ENCODE results near the gene URB2. TPM values are rescaled to one million over a fixed set of nuclear protein-coding genes. Genes with fewer than 3 reads are reported as not detected.

The URB2 gene
- total RNA-seq, 1 donor from 2014 or later, result 9.7 TPM

- Histone ChIP-seq H3K27ac (ENCODE audit: low read depth, low read length) (no peak overlapping the region), H3K27me3 (ENCODE audit: insufficient read depth, low read length) (no peaks in the 10 kb centered on the region), H3K9ac (ENCODE audit: low read length) (no peak overlapping the region), H3K9me3 (ENCODE audit: insufficient read depth, low read depth, low read length) (no peaks in the 10 kb centered on the region), H3K4me2 (ENCODE audit: low read length) (no peak overlapping the region), H3K4me3 (ENCODE audit: insufficient read depth, low read depth, low read length) (no peak overlapping the region), H2AFZ (ENCODE audit: low read depth, low read length) (no peak overlapping the region), H3K36me3 (ENCODE audit: insufficient read depth, low read length) (no peaks in the 10 kb centered on the region), H3K4me1 (ENCODE audit: insufficient read depth, low read length) (peaks cover 17% of the 10 kb centered on the region), H3K79me2 (ENCODE audit: insufficient read depth, low read length) (no peaks in the 10 kb centered on the region), H4K20me1 (ENCODE audit: insufficient read depth, low read length) (no peaks in the 10 kb centered on the region)
- FAIRE-seq (no peak), DNase-seq (ENCODE audit: low read depth) (peak; percentile 11)
- no peak for TF ChIP-seq EZH2 (IDR thresholded peaks at IDR 0.05; ENCODE audit: insufficient read depth, low read length)
- TF ChIP-seq, protein P1, sequence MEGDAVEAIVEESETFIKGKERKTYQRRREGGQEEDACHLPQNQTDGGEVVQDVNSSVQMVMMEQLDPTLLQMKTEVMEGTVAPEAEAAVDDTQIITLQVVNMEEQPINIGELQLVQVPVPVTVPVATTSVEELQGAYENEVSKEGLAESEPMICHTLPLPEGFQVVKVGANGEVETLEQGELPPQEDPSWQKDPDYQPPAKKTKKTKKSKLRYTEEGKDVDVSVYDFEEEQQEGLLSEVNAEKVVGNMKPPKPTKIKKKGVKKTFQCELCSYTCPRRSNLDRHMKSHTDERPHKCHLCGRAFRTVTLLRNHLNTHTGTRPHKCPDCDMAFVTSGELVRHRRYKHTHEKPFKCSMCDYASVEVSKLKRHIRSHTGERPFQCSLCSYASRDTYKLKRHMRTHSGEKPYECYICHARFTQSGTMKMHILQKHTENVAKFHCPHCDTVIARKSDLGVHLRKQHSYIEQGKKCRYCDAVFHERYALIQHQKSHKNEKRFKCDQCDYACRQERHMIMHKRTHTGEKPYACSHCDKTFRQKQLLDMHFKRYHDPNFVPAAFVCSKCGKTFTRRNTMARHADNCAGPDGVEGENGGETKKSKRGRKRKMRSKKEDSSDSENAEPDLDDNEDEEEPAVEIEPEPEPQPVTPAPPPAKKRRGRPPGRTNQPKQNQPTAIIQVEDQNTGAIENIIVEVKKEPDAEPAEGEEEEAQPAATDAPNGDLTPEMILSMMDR (IDR thresholded peaks at IDR 0.05; ENCODE audit: insufficient read depth, low read depth, low read length), result no peak
- peaks cover 3% of the 10 kb centered on the region for H3K27me3 Mint-ChIP-seq (ENCODE audit: low read depth, unreplicated experiment)
- peaks cover 3% of the 10 kb centered on the region for H3K36me3 Mint-ChIP-seq (ENCODE audit: low read depth, unreplicated experiment)
- H3K4me1 Mint-ChIP-seq (ENCODE audit: low read depth, unreplicated experiment), result peaks cover 46% of the 10 kb centered on the region
- H3K9me3 Mint-ChIP-seq (ENCODE audit: unreplicated experiment), result peaks cover 9% of the 10 kb centered on the region
- peak overlapping the region; percentile 84 for H3K27ac Mint-ChIP-seq (ENCODE audit: unreplicated experiment)
- H3K4me3 Mint-ChIP-seq (ENCODE audit: unreplicated experiment), result no peak overlapping the region
These were observed 67.3 kb downstream of the URB2 start for GRCh38 chr1:229693129-229693900.

- Histone ChIP-seq H3K4me1 (ENCODE audit: insufficient read depth, low read length) (peaks cover 17% of the 10 kb centered on the region), H3K9ac (ENCODE audit: low read length) (peak overlapping the region; percentile 36), H3K27me3 (ENCODE audit: insufficient read depth, low read length) (no peaks in the 10 kb centered on the region), H3K27ac (ENCODE audit: low read depth, low read length) (peak overlapping the region; percentile 23), H3K4me2 (ENCODE audit: low read length) (peak overlapping the region; percentile 42), H4K20me1 (ENCODE audit: insufficient read depth, low read length) (no peaks in the 10 kb centered on the region), H2AFZ (ENCODE audit: low read depth, low read length) (peak overlapping the region; percentile 50), H3K79me2 (ENCODE audit: insufficient read depth, low read length) (no peaks in the 10 kb centered on the region), H3K9me3 (ENCODE audit: insufficient read depth, low read depth, low read length) (no peaks in the 10 kb centered on the region), H3K36me3 (ENCODE audit: insufficient read depth, low read length) (no peaks in the 10 kb centered on the region), H3K4me3 (ENCODE audit: insufficient read depth, low read depth, low read length) (no peak overlapping the region)
- Mint-ChIP-seq H3K36me3 (ENCODE audit: low read depth, unreplicated experiment) (peaks cover 3% of the 10 kb centered on the region), H3K4me3 (ENCODE audit: unreplicated experiment) (peak overlapping the region; percentile 20), H3K9me3 (ENCODE audit: unreplicated experiment) (peaks cover 9% of the 10 kb centered on the region), H3K27ac (ENCODE audit: unreplicated experiment) (peak overlapping the region; percentile 84), H3K4me1 (ENCODE audit: low read depth, unreplicated experiment) (peaks cover 46% of the 10 kb centered on the region), H3K27me3 (ENCODE audit: low read depth, unreplicated experiment) (peaks cover 3% of the 10 kb centered on the region)
- no peak for FAIRE-seq
- DNase-seq (ENCODE audit: low read depth), result peak; percentile 83
- TF ChIP-seq EZH2 (IDR thresholded peaks at IDR 0.05; ENCODE audit: insufficient read depth, low read length), result no peak
- TF ChIP-seq, protein P1 (IDR thresholded peaks at IDR 0.05; ENCODE audit: insufficient read depth, low read depth, low read length), result no peak
These were observed 68.1 kb downstream of the URB2 start for GRCh38 chr1:229694053-229694693.
